ENCODE results near the gene CDHR3.
"Not testable (repeated sequence)": the region's sequence is repeated elsewhere in the genome, so short reads cannot be mapped to it uniquely, and the experiment has no call there.

Gene CDHR3

DNA sequence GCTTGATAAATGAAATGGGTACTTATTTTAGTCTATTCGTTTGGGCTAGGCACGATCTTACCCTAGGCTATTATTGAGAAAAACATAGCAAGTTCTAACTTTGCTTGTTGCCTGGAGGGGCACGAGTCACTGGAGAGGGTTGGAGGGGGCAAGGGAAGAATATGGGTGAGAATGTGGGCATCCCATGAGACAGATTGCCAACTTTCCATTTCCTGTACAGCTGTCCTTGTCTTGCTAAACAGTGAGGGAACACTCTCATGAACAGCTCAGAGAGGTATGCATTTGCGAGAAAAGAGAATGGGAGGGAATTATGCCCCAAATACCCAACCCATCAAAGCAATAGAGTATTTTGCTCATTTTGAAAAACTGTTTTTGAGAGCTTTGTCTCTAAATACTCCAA, 9.2 kb downstream of the CDHR3 start:
- DNase-seq, result no peak

DNA sequence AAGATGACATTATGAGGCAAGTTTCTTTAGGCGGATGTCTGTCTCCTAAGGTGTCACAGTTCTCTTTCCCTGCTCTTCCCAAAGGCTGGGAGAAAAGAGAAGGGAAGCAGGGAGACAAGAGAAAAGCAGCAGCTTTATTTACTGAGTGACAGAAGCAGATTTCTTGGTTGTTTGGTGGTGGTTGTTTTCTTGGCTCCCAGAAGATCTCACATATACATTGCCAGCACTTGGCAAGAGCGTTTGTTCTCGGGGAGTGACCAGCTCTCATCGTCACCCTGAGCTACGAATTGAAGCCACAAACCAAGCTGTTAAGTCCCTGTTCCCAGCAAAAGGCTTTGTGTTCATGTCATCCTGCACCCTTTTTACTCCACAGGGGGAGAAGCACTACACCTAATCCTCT, 11.4 kb downstream of the CDHR3 start:
- DNase-seq, result no peak

DNA sequence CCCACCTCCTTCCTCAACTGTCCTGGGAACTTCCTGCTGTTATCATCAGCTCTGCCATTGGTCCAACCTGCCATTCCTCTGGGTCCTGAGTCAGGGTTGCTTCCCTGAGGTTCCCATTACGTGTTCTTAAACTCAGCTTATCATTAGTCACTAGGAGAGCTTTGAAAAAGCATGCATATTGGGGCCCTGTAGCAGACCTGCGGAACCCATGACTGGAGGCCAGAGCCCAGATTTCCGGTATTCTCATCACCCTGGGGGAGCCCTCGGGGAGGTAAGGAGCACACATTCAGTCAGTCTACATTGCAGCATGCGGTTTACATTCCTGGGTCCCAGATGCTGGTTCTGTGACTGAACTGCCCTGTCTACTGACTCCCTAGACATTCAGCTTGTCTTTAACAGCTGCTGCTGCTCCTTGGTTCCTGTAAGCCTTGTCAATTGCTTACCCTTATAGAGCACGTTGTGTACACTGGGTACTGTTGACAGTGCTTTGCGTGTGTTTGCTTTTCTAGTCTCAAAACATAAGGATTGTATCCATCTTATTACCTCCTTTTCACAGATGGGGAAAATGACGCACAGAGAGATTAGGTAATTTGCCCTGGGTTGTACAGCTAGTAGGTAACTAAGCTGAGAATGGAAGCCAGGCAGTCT, 12.8 kb downstream of the CDHR3 start:
- DNase-seq, result no peak

DNA sequence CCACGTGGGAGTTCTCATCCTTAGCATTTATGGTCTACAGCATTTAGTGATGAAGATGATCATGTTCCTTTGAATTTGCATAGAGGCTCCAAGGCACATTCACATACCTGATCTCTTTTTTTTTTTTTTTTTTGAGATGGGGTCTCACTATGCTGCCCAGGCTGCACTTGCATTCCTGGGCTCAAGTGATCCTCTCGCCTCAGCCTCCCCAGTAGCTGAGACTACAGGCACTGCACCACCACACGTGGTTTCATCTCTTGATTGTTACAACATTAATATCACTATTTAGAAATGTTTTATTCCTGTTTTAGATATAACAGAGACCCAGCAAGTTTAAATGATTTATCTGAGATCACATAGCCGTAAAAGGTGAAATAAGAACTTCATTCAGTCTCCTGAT, 13.8 kb downstream of the CDHR3 start:
- no peak for DNase-seq

DNA sequence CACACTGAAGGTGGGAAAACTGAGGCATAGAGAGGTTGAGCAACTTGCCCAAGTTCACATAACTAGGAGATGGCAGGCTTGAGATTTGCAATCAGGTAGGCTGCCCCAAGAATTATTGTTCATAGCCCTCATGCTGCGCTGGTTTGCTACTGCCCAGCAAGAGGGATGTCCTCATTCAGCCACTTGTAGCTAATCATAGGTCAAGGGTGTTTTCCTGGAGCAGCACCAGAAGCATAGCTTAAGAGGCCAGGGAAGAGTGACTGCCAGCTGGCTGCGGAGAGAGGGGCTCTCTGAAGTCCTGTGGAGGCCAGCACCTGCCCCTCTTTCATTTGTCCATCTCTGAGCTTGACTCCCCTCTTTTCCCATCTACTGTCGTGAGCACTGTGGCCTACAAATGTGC, 15.0 kb downstream of the CDHR3 start:
- DNase-seq, result no peak

DNA sequence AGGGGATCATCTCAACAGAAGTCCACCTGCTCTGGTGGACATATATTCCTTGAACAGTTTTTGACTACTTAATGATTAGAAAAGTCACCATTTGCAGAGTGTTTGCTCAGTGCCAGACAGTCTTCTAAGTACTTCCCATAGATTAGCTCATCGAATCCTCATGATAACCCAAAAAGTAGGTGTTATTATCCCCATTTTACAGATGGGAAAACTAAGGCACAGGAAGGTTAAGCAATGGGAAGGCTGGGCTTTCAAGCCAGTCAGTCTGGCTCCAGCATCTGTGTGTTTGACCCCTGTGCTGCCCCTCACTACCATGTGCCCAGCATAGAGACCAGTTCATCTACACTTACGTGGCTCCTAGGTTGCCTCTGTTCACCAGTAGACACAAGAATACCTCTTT, 15.9 kb downstream of the CDHR3 start:
- DNase-seq, result no peak

DNA sequence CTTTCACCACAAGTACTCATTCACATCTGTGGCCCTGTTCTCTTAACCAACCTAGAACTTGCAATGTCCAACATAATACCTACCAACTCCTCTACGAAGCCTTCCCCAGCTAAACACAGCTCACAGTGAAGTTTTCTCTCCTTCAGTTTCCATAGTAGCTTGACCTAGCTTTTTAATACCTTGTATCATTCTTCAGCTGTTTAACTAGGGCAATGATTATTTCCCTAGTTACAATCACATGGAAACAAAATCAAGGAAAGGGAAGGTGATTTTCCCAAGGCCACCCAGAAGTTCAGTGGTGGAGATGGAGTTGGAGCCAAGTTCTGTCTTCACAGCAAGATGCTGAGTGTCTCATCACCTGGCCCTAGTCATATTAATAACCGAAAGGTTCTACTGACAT, 16.3 kb downstream of the CDHR3 start:
- no peak for DNase-seq

DNA sequence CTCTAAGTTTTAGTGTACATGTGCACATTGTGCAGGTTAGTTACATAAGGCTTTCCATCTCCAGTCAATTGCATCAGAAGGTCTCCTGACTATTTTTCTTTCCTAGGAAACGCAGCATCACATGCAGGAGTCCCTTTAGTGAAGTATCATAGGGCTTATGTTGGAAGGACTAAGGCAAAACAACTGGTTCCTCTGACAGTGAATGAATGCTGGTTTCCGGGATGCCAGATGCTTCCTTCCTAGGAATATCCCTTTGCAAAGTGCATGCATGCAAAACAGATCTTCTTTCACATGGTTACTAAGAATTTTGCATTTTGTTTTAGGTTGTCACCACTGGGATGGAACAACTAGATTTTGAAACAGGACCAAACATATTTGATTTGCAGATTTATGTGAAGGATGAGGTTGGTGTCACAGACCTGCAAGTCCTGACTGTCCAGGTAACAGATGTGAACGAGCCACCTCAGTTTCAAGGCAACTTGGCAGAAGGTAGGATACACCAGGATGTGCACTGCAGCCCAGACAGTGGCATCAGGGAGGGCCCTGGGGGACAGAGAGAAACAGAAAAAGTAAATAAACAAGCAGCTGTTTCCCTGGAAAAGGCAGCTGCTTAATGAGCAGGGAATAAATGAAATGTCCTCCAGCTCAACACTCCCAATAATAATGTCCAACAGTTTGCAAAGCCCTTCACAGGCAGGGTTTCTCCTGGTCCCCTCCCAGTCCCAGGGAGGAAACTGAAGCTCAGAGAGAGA, 17.8 kb downstream of the CDHR3 start:
- DNase-seq, result no peak

DNA sequence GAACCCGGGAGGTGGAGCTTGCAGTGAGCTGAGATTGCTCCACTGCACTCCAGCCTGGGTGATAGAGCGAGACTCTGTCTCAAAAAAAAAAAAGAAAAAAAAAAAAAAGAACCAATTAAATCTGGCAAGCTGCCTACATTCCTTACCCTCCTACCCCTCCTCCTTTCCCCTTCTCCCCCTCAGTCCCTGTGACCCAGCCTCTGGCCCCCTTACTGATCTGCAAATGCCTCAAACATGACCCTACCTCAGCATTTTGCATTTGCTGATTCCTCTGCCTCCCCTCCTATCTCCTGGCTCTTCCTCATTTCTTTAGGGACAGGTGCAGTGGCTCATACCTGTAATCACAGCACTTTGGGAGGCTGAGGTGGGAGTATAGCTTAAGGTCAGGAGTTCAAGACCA, 19.3 kb downstream of the CDHR3 start:
- DNase-seq, result no peak

DNA sequence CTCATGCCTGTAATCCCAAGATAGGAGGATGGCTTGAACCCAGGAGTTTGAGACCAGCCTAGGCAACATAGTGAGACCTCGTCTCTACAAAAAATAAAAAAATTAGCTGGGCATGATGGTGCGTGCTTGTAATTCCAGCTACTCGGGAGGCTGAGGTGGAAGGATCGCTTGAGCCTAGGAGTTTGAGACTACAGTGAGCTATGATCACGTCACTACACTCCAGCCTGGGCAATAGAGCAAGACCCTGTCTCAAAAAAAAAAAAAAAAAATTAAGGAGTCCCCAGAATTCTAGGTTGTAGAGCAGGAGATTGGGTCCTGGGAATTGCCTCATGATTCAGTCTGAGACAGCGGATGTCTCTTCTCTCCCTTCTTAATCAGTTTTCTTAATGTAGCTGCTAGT, 21.7 kb downstream of the CDHR3 start:
- DNase-seq, result not testable (repeated sequence)

DNA sequence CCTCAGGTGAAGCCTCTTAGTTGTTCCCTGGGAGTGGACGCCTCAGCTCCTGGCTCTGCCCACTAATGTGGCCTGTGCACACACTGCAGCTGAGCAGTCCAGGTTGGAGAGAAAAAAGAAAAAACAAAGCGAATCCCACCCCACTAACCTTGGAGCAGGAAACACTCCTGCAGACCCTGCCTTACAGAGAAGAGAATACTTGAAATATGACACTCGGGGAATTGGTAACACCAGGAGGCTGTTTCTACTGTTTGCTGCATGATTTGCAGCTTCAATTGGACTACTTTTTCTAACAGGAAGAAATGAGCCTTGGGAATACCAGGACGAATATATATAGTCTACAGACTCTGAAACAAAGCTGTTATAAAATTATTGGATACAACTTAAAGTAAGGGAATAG, 22.2 kb downstream of the CDHR3 start:
- no peak for DNase-seq

DNA sequence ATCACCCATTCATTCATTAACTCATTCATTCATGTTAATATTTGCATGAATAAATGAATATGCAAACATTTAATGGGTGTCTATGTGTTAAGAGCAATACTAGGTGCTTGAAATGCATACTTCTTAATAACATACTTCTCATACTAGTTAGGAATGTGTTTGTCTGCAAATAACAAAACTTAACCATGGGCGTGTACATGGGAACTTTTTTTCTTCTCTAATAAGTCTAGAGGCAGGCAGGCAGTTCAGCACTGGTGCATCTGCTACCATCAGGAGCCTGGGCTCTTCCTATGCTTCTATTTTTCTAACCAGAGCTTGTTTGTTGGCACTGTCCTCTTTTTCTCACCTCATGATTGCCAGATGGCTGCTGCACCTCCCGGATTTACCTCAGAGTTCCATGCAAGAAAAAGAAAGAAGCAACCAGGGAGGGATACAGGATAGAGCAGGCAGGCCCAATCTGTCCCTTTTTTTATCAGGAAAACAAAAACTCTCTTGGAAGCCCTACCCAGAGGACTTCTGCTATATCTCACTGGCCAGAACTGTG, 22.7 kb downstream of the CDHR3 start:
- DNase-seq, result no peak

DNA sequence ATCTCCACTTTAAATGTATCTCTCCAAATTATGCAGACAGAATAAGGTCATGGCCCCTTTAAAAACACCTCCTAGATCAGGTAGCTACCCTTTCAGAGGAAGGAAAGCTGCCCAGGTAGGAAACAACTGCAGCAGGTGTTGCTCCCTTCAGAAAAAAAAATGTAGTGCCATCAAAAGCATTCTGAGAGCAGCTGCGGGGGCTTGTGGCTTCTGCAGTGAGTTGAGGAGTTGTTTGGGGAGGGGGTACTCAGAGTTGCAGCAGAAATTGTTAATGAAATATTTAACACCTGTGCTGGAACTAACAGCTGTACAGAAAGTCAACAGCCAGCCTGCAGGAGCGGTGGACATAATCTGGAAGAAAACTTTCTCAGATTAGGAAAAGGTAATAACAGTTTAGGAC, 24.0 kb downstream of the CDHR3 start:
- DNase-seq, result no peak

DNA sequence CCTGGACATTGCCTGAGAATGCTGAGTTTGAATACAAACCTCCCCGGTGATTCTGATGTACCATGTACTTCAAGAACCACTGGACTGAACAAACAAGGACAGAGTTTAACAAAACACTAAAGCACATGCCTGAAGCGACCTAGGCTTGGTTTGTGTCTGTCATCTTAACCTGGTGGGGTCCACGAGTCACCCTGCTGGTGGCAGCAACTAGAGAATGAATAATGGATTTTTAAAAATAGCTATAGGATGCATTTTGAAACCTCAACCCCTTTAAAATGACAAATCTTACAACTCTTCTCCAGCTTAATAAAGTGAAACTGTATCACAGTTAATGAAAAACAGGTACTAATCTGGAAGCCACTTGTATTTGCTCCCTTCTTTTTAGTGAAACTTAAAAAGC, 25.2 kb downstream of the CDHR3 start:
- DNase-seq, result no peak

DNA sequence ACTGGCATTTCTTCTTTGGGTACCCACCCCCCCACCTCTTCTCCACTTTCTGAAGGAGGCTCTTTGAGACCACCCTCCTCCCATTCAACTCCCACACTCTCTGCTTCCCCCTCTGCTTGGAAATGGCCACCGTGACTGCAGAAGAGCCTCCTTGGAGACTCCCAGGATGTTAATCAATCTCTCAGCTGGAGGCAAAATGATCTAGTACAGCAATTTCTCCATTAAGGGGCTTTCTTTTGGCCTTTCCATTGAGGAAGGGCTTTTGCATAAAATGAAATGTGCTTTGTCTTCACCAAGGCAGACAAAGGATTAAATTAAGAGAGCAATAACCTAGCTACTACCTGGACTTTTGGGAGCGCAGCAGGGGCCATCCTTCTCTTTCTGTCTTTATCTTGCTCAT, 26.1 kb downstream of the CDHR3 start:
- DNase-seq, result no peak

DNA sequence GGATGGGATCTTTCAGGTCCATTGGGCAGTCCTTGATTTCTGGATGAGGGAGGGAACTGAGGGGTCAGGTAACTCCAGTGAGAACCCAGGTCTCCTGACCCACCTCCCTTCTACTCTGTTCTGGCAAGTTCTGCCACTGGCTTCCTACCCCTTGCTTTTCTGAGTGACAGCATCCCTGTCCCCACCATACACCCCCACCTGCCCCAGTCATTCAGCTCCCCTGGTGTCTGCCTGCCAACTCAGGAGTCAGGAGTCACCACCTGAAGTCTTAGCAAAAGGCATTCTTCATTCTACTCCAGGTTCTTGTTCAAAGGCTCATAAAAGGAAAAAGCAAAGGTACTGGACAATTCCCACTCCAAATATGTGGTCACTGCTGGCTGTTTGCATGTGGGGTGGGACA, 26.6 kb downstream of the CDHR3 start:
- no peak for DNase-seq

DNA sequence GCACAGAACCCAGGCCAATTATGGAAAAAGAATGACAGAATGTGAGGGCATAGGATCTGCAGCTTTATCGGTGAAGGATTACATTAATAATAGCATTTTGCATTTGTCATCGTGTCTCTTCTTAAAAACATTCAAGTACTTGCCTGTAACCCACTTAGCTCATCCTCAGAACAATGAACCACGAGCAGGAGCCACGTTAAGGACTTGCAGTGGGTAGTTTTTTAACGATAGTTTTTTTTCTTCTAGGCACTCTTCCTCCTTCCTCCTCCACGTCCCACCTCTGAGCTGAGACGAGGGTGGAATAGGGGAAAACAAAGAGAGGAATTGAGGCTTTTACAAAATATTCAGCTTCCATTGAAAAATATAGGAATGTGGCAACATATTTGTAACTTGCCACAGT, 27.1 kb downstream of the CDHR3 start:
- no peak for DNase-seq

DNA sequence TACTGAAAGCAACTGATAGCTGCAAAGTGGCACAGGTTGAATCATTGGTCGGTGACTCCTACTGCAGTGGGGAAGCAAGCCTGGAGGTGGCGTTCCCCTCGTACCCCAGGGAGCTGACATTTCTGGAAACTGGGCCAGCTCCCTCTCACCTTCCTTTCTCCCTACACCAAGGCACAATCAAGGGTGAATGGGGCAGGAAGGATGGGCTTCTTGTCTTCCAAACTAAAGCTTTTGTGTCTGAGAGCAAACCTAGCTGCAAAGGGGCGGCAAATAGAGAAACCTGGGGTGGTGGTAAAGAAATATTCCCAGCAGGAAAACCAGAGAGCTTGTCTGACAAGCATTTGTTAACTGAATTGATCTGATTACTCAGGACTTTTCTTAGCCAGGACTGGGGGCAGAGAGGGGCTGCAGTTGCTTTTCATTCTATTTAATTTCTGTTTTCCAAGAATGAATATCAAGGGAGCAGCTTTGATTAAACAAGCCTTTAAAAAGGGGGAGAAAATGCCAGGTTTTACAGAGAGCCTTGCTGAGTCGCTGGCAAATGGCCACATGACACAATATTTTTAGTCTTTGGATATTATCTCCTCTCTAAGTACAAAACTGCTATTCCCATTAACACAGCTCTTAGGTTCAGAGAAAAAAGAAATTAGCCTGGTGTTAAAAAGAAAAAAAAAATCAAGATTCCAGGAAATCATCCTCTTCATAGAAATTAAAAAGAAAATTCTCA, 27.8 kb downstream of the CDHR3 start:
- DNase-seq, result no peak

DNA sequence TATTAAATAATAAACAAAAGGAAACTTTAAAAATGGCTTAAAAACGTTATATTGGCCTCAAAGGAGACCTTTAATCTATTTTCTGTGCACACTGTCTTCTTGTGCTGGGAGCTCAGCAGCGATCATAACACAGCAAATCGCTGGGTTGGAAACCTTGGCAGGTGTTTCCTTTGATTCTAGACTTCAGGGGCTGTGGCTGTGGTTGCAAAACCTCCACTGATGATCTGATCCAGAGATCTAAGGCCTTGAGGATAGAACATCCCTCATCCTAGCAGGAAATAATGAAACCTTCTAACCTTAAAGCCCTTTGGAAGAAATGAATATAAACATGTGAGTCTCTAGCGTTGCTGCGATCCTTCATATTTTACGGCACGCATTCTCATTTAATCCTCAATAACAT, 29.8 kb downstream of the CDHR3 start:
- no peak for DNase-seq

DNA sequence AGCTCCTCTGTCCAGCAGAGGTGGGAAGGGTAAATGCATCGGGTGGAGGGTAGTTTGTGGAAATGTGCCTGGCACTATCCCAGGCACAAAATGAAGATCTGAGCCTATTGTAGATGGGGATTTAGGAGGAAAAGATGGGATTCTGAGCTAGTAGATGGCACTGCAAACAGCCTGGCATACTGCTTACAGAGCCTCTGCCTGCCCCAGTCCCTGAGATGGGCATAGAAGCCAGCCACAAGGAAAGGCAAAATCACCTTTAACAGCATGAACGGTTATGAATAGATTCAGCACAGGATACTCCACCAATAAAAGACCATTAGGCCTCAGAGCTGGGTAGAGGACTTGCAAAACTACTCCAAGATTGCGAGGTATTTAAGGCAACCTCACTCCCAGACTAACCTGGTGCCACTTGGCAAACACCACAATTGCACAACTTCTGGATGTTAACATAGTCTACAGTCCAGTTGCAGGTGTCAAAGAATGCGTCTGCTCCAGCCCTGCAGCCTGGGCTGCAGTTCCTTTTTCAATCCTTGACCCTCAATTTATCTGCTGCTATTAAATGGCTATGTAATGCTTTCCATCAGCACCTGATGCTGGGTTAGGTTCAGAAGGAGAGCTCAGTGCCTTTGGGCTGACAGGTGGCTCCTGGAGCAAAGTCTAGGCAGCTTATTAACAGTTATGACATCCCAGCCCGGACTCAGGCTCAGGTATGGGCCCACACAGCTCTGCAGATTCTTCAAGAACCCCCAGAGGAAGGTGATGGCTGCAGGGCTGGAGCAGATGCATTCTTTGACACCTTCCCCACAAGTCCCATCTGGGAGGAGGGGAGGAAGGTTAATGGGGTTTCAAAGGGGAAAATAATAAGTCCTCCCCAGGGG, 34.0 kb downstream of the CDHR3 start:
- DNase-seq, result no peak

DNA sequence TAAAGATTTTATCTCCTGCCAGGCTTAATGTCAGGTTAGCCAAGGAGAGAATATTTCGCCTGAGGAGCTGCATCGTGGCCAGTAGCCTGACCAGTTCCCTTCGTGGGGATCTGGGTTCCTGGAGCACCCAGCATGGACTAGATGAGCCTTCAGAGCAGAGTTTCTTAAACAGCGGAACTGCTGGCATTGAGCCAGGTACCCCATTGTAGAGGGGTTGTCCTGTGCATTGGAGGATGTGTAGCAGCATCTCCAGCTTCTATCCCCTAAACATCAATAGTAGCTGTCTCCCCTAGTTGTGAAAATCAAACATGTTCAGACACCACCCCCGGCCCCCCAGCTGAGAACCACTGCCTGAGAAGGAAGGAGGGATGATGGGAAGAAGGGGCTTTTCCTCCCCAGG, 36.2 kb downstream of the CDHR3 start:
- DNase-seq, result no peak

DNA sequence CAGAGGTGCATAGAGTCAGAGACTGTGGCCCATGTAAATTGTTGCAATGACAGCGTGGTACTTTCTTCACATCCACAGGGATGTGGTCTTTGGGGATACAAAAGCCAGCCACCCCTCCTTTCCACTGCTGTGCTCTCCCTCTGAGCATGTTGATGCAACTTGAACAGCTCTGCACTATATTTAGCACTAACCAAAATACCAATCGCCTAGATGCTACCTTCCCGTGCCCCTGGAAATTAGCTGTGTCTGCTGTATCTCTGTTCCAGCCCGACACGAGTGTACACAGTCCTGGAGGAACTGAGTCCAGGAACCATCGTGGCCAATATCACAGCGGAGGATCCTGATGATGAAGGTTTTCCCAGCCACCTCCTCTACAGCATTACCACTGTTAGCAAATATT, 38.1 kb downstream of the CDHR3 start:
- no peak for DNase-seq

DNA sequence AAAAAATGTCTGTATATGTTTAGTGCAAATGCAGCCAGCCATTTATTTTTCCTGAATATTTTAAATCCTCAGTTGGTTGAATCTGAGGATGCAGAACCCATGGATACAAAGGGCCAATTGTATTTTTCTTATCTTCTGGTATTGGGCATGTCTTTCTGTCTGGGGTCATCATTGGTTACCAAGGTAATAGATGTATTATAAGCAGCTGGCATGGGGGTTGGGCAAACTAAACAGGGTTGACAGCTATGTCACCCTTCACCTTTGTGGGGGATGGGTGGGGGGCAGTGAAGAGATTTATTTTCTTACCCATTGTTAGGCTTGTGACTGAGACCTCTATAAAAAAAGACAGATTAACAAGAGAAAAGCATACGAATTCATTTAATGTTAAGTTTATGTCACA, 38.8 kb downstream of the CDHR3 start:
- DNase-seq, result no peak

All from CD4-positive, alpha-beta T cell treated with Interleukin-1 beta for 1 hour (primary cell).